Transverse colon (tissue), 4 donors: ENCODE results near the gene HPSE2. TPM values are rescaled to one million over a fixed set of nuclear protein-coding genes. Genes with fewer than 3 reads are reported as not detected.

Experiments used
- DNase-seq: peaks from one replicate; pipeline ENCODE4 v3.0.0-alpha.2; 2019
- H3K27ac ChIP-seq, 4 donors: fragments of 200-600 bp; sonication (generic); 2 replicates each; pipeline ENCODE4 v1.5.1; 2016 to 2018; ENCODE audit warnings: inconsistent platforms in 4 of 4
- H3K27me3 ChIP-seq: fragments of 200-600 bp; sonication (generic); 2 replicates; pipeline ENCODE4 v1.5.1; 2017; ENCODE audit warnings: inconsistent platforms
- H3K36me3 ChIP-seq, 4 donors: fragments of 200-600 bp; sonication (generic); 2 replicates each; pipeline ENCODE4 v1.5.1; 2017 to 2019; ENCODE audit warnings: inconsistent platforms in 4 of 4
- H3K4me1 ChIP-seq, 4 donors: fragments of 200-600 bp; sonication (generic); 2 replicates each; pipeline ENCODE4 v1.5.1; 2017 to 2020; ENCODE audit warnings: inconsistent platforms in 4 of 4
- H3K4me3 ChIP-seq, 4 donors: fragments of 200-600 bp; sonication (generic); 1 replicate in 1 of 4; 2 replicates in 3 of 4; pipeline versions ENCODE4 v1.5.1 to v1.6.1; 2017 to 2019; ENCODE audit warnings: inconsistent platforms in 4 of 4
- H3K9me3 ChIP-seq, 2 donors: fragments of 200-600 bp; sonication (generic); 2 replicates each; pipeline ENCODE4 v1.5.1; 2017 to 2019; ENCODE audit warnings: inconsistent platforms in 2 of 2
- EP300 ChIP-seq: sonication (generic); formaldehyde crosslinking; IDR thresholded peaks from one replicate; pipeline ENCODE4 v1.6.1; 2017; ENCODE audit warnings: antibody characterized with exemption, low read depth
- POLR2A ChIP-seq: fragments of 450-650 bp; IDR thresholded peaks from one replicate; pipeline ENCODE4 v1.6.1; 2016; ENCODE audit warnings: antibody characterized with exemption, mild to moderate bottlenecking, moderate library complexity
- POLR2AphosphoS5 ChIP-seq, 3 donors: sonication (generic); formaldehyde crosslinking; IDR thresholded peaks; one replicate each; pipeline ENCODE4 v1.6.1; 2016; ENCODE audit warnings: antibody characterized with exemption in 3 of 3
- WGBS, 2 donors: methylation state at CpG; one replicate each; pipeline ENCODE4 v1.1.5; 2018; ENCODE audit warnings: low coverage in 1 of 2; 5-methylcytosine and 5-hydroxymethylcytosine counted together
- in situ Hi-C, 4 donors: fragments of 200-750 bp; cut with MboI; loops; one replicate each; pipeline versions ENCODE4 v1.15.0 to v1.15.1; 2017; ENCODE audit warnings: low sequenced_read_pairs in 3 of 4, low pct_ligation_motif_present in 1 of 4, low pct_unique_long_range_greater_than_20kb in 1 of 4
- intact Hi-C: fragments of 100-400 bp; cut with DNase I; formaldehyde crosslinking; loops from one replicate; pipeline ENCODE4 v1.15.1; 2023; ENCODE audit warnings: low total_unique reads
- total RNA-seq, 4 donors: library from RNA; depleted of rRNA; stranded (reverse); fragments of >200 nt; gene quantifications; one replicate each; pipeline ENCODE4 v1.1.0, GENCODE V29; 2016
- TF ChIP-seq, protein P1 (sequence below), 5 experiments: fragments of 200-600 bp in 3 of 5; fragments of 450-650 bp in 2 of 5; sonication (generic) in 3 of 5; IDR thresholded peaks; 1 replicate in 2 of 5; 2 replicates in 3 of 5; pipeline ENCODE4 v1.5.1; 2016 to 2017; ENCODE audit warnings: antibody characterized with exemption in 5 of 5, inconsistent platforms in 3 of 5, mild to moderate bottlenecking in 2 of 5, moderate library complexity in 1 of 5

Gene HPSE2
- total RNA-seq, 4 donors from 2014 or later, result 2.2 to 3.0 TPM; not detected in 2

DNA sequence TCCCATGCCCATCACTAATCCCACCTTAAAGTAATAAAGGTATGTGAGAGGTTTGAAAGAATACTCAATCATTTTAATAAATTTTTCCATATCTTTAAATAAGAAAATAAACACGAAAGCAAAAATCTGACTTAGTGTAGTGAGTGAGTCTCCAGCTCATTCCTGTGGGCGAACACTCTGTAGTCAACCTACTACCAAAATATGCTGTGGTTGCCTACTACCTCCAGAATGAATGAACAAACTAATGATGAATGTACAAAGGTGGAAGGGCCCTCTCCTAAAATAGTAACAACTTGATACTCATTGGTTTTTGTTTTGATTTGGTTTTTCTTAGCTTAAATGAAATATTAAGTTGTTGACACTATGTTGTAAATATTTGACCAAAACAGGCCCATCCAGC is 593.4 kb downstream of the HPSE2 start:
- Histone ChIP-seq H3K9me3 (no peaks in the 10 kb centered on the region), H3K4me3 (no peak overlapping the region), H3K27me3 (peaks cover 7% of the 10 kb centered on the region), H3K27ac (no peak overlapping the region), H3K36me3 (no peaks in the 10 kb centered on the region), H3K4me1 (no peaks in the 10 kb centered on the region)
- intact Hi-C loops, result no loop called here
- WGBS, 2 donors, result 83 to 95% methylated on average over 2 of the region's 2 CpGs
- TF ChIP-seq, protein P1, sequence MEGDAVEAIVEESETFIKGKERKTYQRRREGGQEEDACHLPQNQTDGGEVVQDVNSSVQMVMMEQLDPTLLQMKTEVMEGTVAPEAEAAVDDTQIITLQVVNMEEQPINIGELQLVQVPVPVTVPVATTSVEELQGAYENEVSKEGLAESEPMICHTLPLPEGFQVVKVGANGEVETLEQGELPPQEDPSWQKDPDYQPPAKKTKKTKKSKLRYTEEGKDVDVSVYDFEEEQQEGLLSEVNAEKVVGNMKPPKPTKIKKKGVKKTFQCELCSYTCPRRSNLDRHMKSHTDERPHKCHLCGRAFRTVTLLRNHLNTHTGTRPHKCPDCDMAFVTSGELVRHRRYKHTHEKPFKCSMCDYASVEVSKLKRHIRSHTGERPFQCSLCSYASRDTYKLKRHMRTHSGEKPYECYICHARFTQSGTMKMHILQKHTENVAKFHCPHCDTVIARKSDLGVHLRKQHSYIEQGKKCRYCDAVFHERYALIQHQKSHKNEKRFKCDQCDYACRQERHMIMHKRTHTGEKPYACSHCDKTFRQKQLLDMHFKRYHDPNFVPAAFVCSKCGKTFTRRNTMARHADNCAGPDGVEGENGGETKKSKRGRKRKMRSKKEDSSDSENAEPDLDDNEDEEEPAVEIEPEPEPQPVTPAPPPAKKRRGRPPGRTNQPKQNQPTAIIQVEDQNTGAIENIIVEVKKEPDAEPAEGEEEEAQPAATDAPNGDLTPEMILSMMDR (IDR thresholded peaks at IDR 0.05), result no peak
- no peak for DNase-seq
- in situ Hi-C loops, result no loop called here

DNA sequence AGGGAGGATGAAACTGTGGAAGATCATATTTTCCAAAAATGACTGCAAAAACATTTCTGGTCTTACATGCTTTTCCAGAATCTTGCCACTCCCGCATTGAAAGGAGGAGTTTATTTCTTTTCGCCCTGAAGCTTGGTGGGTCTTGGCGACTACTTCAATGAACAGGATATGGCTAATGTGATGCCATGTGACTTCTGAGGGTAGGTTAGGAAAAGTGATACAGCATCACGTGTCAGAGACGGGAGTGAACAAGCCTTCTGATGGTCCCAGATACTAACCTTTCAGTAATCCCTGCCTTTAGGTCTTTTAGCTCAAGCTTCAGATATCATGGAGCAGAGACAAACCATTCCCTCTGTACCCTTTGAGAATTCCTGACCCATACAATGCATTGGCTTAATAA is 596.7 kb downstream of the HPSE2 start:
- intact Hi-C loops, result no loop called here
- no peak overlapping the region for H3K4me3 ChIP-seq
- 94 to 100% methylated on average over 3 to 5 of the region's 5 CpGs for WGBS, 2 donors
- DNase-seq, result no peak
- no peaks in the 10 kb centered on the region for H3K9me3 ChIP-seq
- no peaks in the 10 kb centered on the region for H3K4me1 ChIP-seq
- H3K27ac ChIP-seq, result no peak overlapping the region
- H3K36me3 ChIP-seq, result no peaks in the 10 kb centered on the region
- in situ Hi-C loops, result no loop called here
- TF ChIP-seq EP300 (no peak), POLR2A (no peak), POLR2AphosphoS5 (IDR thresholded peaks at IDR 0.05) (no peak)
- TF ChIP-seq, protein P1 (IDR thresholded peaks at IDR 0.05), result no peak
- H3K27me3 ChIP-seq, result no peaks in the 10 kb centered on the region

DNA sequence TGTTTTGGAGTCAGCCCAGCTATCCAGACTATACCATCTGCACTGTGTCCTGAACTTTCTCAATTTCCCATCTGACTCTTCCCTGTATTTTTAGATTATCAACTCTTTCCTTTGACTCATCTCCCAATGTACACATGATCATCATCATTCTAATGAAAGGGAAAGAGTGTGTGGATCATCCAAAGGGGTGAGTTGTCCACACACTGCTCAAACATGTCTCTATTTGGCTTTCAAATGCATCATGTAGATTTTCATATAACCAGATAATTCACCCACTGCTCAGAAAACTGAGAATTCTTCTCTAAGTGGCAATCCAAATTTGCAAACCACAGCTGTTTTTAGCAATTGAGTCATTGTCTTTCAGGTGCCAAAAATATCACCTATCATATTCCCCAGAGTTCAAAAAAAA is 598.7 kb downstream of the HPSE2 start:
- no peaks in the 10 kb centered on the region for H3K9me3 ChIP-seq
- in situ Hi-C loops, result no loop called here
- H3K4me1 ChIP-seq, result no peaks in the 10 kb centered on the region
- H3K36me3 ChIP-seq, result no peaks in the 10 kb centered on the region
- no peak overlapping the region for H3K27ac ChIP-seq
- no peaks in the 10 kb centered on the region for H3K27me3 ChIP-seq
- intact Hi-C loops, result no loop called here
- H3K4me3 ChIP-seq, result no peak overlapping the region
- no peak for TF ChIP-seq POLR2A
- no peak for TF ChIP-seq EP300
- TF ChIP-seq, protein P1 (IDR thresholded peaks at IDR 0.05), result no peak
- no peak for TF ChIP-seq POLR2AphosphoS5 (IDR thresholded peaks at IDR 0.05)
- DNase-seq, result no peak

DNA sequence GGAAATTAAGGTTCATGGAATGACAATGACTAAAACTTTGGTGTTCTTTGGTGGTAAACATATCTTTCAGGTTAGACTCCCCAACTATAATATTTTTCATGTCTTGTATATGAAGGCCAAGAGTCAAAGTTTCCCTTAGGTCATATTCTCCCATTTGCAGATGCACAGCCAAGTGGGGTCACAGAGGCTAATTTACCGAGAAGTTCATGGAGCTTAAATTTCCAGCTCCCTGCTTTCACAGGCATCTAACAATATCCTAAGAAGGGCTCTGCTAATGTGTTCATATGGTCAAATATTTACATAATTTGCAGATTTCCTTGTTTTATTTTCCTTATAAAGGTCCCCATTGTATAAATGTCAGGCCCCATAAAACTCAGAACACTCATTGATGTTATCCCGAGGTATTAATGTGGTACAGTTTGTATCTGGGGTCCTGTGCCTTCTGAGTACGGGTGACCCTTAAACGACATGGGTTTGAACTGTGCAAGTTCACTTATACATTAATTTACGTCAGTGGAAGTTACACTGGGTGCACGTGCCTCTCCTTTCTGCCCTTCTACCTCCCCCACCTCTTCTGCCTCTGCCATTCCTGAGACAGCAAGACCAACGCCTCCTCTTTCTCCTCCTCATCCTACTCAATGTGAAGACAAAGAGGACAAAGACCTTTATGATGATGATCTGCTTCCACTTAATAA is 603.0 kb downstream of the HPSE2 start:
- Histone ChIP-seq H3K36me3 (no peaks in the 10 kb centered on the region), H3K4me1 (no peaks in the 10 kb centered on the region), H3K4me3 (no peak overlapping the region), H3K27ac (no peak overlapping the region), H3K27me3 (no peaks in the 10 kb centered on the region), H3K9me3 (no peaks in the 10 kb centered on the region)
- DNase-seq, result no peak
- intact Hi-C loops (no loop called here), in situ Hi-C loops (no loop called here)
- WGBS, 2 donors, result 42 to 58% methylated on average over 5 to 7 of the region's 7 CpGs
- TF ChIP-seq POLR2AphosphoS5 (IDR thresholded peaks at IDR 0.05), result no peak
- no peak for TF ChIP-seq EP300
- TF ChIP-seq, protein P1 (IDR thresholded peaks at IDR 0.05), result no peak
- TF ChIP-seq POLR2A, result no peak
